Raji (cell line): ENCODE data around the gene CFL1.

Source experiments
- POLR2A ChIP-seq: IDR thresholded peaks from 2 replicates; pipeline ENCODE4 v1.6.1; 2011; ENCODE audit warnings: low read depth, low read length, control low read depth; ENCODE audit not compliant: insufficient read depth

The CFL1 gene

GRCh38 chr11:65867284-65868071 is 9.5 kb upstream of the CFL1 start:
- no peak for TF ChIP-seq POLR2A

GRCh38 chr11:65866509-65867283 is 8.7 kb upstream of the CFL1 start:
- TF ChIP-seq POLR2A = 0 out of 2 replicates have a peak, but pooled peaks have one; percentile 3

- TF ChIP-seq POLR2A = no peak
Measured at GRCh38 chr11:65865550-65866172, 7.7 kb upstream of the CFL1 start.

GRCh38 chr11:65864706-65865471 is 6.9 kb upstream of the CFL1 start:
- TF ChIP-seq POLR2A = no peak

GRCh38 chr11:65863889-65864705 is 6.1 kb upstream of the CFL1 start:
- TF ChIP-seq POLR2A = no peak

- TF ChIP-seq POLR2A = no peak
Measured at GRCh38 chr11:65862941-65863888, 5.2 kb upstream of the CFL1 start.

GRCh38 chr11:65862191-65862735 is 4.3 kb upstream of the CFL1 start:
- no peak for TF ChIP-seq POLR2A

GRCh38 chr11:65861533-65862183 is 3.7 kb upstream of the CFL1 start:
- TF ChIP-seq POLR2A = no peak

- no peak for TF ChIP-seq POLR2A
Measured at GRCh38 chr11:65861165-65861505, 3.2 kb upstream of the CFL1 start.

GRCh38 chr11:65860278-65861164 is 2.5 kb upstream of the CFL1 start, which contains the start of gene MUS81:
Gene MUS81, plus strand, starts transcription at chr11:65860433. Its CDS starts 321 bp downstream, at chr11:65860754.
- TF ChIP-seq POLR2A = peak; percentile 80

GRCh38 chr11:65859812-65860277 is 1.9 kb upstream of the CFL1 start:
- TF ChIP-seq POLR2A = peak; percentile 2; the same call in 1 of the 2 replicates
